GM23338 (cell line): Measurements from ENCODE around the gene LEAP2. TPM values are rescaled to one million over a fixed set of nuclear protein-coding genes. Genes with fewer than 3 reads are reported as not detected.

Source experiments
- ATAC-seq: fragments of 200-7000 bp; cut with Tn5 transposase; 3 replicates; pipeline ENCODE4 v1.9.1; 2020
- DNase-seq: peaks from one replicate; pipeline ENCODE4 v3.0.0-alpha.2; 2015; ENCODE audit warnings: low spot score
- H2AFZ ChIP-seq: fragments of 200-600 bp; sonication (generic); 2 replicates; pipeline ENCODE4 v1.8.0; 2016; ENCODE audit warnings: antibody characterized with exemption, mild to moderate bottlenecking, moderate library complexity
- H3F3A ChIP-seq: fragments of 200-600 bp; sonication (generic); replicated peaks from 2 replicates; pipeline ENCODE4 v1.8.0; 2017; ENCODE audit warnings: antibody characterized with exemption, mixed run types, low read depth
- H3K27ac ChIP-seq: fragments of 200-600 bp; sonication (generic); 2 replicates; pipeline ENCODE4 v1.6.1; 2016; ENCODE audit warnings: low read depth
- H3K27me3 ChIP-seq: fragments of 200-600 bp; sonication (generic); 2 replicates; pipeline ENCODE4 v1.8.0; 2016; ENCODE audit warnings: mild to moderate bottlenecking, mixed run types, moderate library complexity; ENCODE audit not compliant: insufficient read depth
- H3K36me3 ChIP-seq: fragments of 200-600 bp; sonication (generic); 2 replicates; pipeline ENCODE4 v1.8.0; 2016; ENCODE audit warnings: mild to moderate bottlenecking; ENCODE audit not compliant: insufficient read depth
- H3K4me1 ChIP-seq: fragments of 200-600 bp; sonication (generic); 2 replicates; pipeline ENCODE4 v1.8.0; 2016; ENCODE audit warnings: mild to moderate bottlenecking, moderate library complexity; ENCODE audit not compliant: insufficient read depth
- H3K4me2 ChIP-seq: fragments of 200-600 bp; sonication (generic); 2 replicates; pipeline ENCODE4 v1.7.1; 2017; ENCODE audit warnings: mixed run types
- H3K4me3 ChIP-seq: fragments of 200-600 bp; sonication (generic); 2 replicates; pipeline ENCODE4 v1.6.1; 2016; ENCODE audit warnings: mixed run types
- H3K79me2 ChIP-seq: fragments of 200-600 bp; sonication (generic); replicated peaks from 2 replicates; pipeline ENCODE4 v1.8.0; 2017; ENCODE audit warnings: mild to moderate bottlenecking; ENCODE audit not compliant: insufficient read depth
- H3K9me2 ChIP-seq: fragments of 200-600 bp; sonication (generic); 2 replicates; pipeline ENCODE4 v1.8.0; 2017; ENCODE audit not compliant: insufficient read depth
- H4K20me1 ChIP-seq: fragments of 200-600 bp; sonication (generic); replicated peaks from 2 replicates; pipeline ENCODE4 v1.8.0; 2017; ENCODE audit warnings: mild to moderate bottlenecking; ENCODE audit not compliant: insufficient read depth
- H3K27ac Mint-ChIP-seq: 2 replicates; pipeline ENCODE4 v1.8.0; 2020; ENCODE audit warnings: inconsistent platforms, mild to moderate bottlenecking, moderate library complexity, mixed read lengths
- H3K27me3 Mint-ChIP-seq: 3 replicates; pipeline ENCODE4 v1.8.0; 2022; ENCODE audit warnings: low read depth, mild to moderate bottlenecking, moderate library complexity, mixed read lengths, inconsistent platforms; ENCODE audit not compliant: insufficient read depth, poor library complexity
- H3K36me3 Mint-ChIP-seq: 3 replicates; pipeline ENCODE4 v1.8.0; 2021; ENCODE audit warnings: low read depth, mild to moderate bottlenecking, inconsistent platforms, moderate library complexity, mixed read lengths
- H3K4me1 Mint-ChIP-seq: 3 replicates; pipeline ENCODE4 v1.8.0; 2020; ENCODE audit warnings: mild to moderate bottlenecking, inconsistent platforms, mixed read lengths
- H3K4me3 Mint-ChIP-seq: 3 replicates; pipeline ENCODE4 v1.8.0; 2021; ENCODE audit warnings: moderate library complexity, mild to moderate bottlenecking, inconsistent platforms, mixed read lengths
- H3K9me3 Mint-ChIP-seq: 3 replicates; pipeline ENCODE4 v1.8.0; 2020; ENCODE audit warnings: moderate library complexity, mild to moderate bottlenecking, inconsistent platforms, mixed read lengths
- CREB1 ChIP-seq: fragments of 250-450 bp; sonication (Bioruptor Pico); IDR thresholded peaks from 2 replicates; pipeline ENCODE4 v1.5.0; 2020; ENCODE audit warnings: low read depth, mild to moderate bottlenecking, moderate library complexity
- CTCF ChIP-seq, 2 experiments: fragments of 200-600 bp in 1 of 2; sonication (generic) in 1 of 2; conservative IDR thresholded peaks; 2 replicates each; pipeline versions ENCODE4 v1.5.1 to v1.6.1; 2016 to 2017; ENCODE audit warnings: antibody characterized with exemption in 2 of 2, low read depth in 2 of 2, mild to moderate bottlenecking in 2 of 2, moderate library complexity in 1 of 2
- ETS1 ChIP-seq: IDR thresholded peaks from 2 replicates; pipeline ENCODE4 v1.6.1; 2016; ENCODE audit warnings: antibody characterized with exemption
- EZH2 ChIP-seq: fragments of 200-600 bp; sonication (generic); IDR thresholded peaks from one replicate; pipeline ENCODE4 v1.8.0; 2017; ENCODE audit warnings: antibody characterized with exemption, mild to moderate bottlenecking, low read depth; ENCODE audit not compliant: unreplicated experiment
- JUNB ChIP-seq: IDR thresholded peaks from one replicate; pipeline ENCODE4 v1.6.1; 2016; ENCODE audit warnings: antibody characterized with exemption; ENCODE audit not compliant: unreplicated experiment
- NANOG ChIP-seq: IDR thresholded peaks from 2 replicates; pipeline ENCODE4 v1.6.1; 2016; ENCODE audit warnings: antibody characterized with exemption, borderline replicate concordance
- POLR2AphosphoS5 ChIP-seq: IDR thresholded peaks from 2 replicates; pipeline ENCODE4 v1.6.1; 2016; ENCODE audit warnings: antibody characterized with exemption, low read depth
- REST ChIP-seq: IDR thresholded peaks from one replicate; pipeline ENCODE4 v1.6.1; 2018; ENCODE audit warnings: antibody characterized with exemption; ENCODE audit not compliant: unreplicated experiment
- STAT1 ChIP-seq: IDR thresholded peaks from one replicate; pipeline ENCODE4 v1.6.1; 2016; ENCODE audit warnings: antibody characterized with exemption; ENCODE audit not compliant: unreplicated experiment
- ZNF114 ChIP-seq: fragments of 250-450 bp; sonication (Bioruptor Pico); IDR thresholded peaks from 2 replicates; pipeline ENCODE4 v1.5.0; 2020; ENCODE audit warnings: mild to moderate bottlenecking, moderate library complexity
- polyA plus RNA-seq: library from polyadenylated mRNA; unstranded; fragments of >200 nt; fragmentation: Nextera tagmentation; extraction: Ambion mirVana; gene quantifications from 2 replicates; pipeline ENCODE4 v1.2.1, GENCODE V29; 2016
- total RNA-seq: library from RNA; depleted of rRNA; stranded (reverse); fragments of >200 nt; shearing (Covaris generic); gene quantifications from 2 replicates; pipeline ENCODE4 v1.2.3, GENCODE V29; 2014

The LEAP2 gene
- total and polyA plus RNA-seq, 2 experiments from 2014 or later, result 1.5 to 1.8 TPM

GRCh38 chr5:132889501-132889900 is 16.0 kb downstream of the LEAP2 start (continued):
- no peak for TF ChIP-seq CTCF (conservative IDR thresholded peaks at IDR 0.05; ENCODE audit: low read depth in 2 of 2)
- TF ChIP-seq POLR2AphosphoS5, result no peak
- no peak for TF ChIP-seq ETS1
- TF ChIP-seq STAT1, result no peak

GRCh38 chr5:132890817-132891216 is 17.3 kb downstream of the LEAP2 start:
- Histone ChIP-seq H3K9me2 (no peaks in the 10 kb centered on the region), H3K4me3 (no peak overlapping the region), H3K27me3 (no peaks in the 10 kb centered on the region), H3K79me2 (no peaks in the 10 kb centered on the region), H3K36me3 (peaks cover 62% of the 10 kb centered on the region), H3K27ac (no peak overlapping the region), H2AFZ (no peak overlapping the region), H4K20me1 (peaks cover 5% of the 10 kb centered on the region), H3K4me2 (no peak overlapping the region), H3K4me1 (no peaks in the 10 kb centered on the region), H3F3A (no peaks in the 10 kb centered on the region)
- H3K27ac Mint-ChIP-seq, result no peak overlapping the region
- no peak for DNase-seq
- no peak overlapping the region for H3K4me3 Mint-ChIP-seq
- no peaks in the 10 kb centered on the region for H3K27me3 Mint-ChIP-seq
- H3K9me3 Mint-ChIP-seq, result no peaks in the 10 kb centered on the region
- no peak for ATAC-seq
- H3K4me1 Mint-ChIP-seq, result no peaks in the 10 kb centered on the region
- peaks cover 68% of the 10 kb centered on the region for H3K36me3 Mint-ChIP-seq
- TF ChIP-seq ZNF114 (CRISPR knock-in tag) (no peak), NANOG (no peak), CTCF (conservative IDR thresholded peaks at IDR 0.05; ENCODE audit: low read depth in 2 of 2) (no peak), ETS1 (no peak), STAT1 (no peak), REST (no peak), CREB1 (CRISPR knock-in tag) (no peak), EZH2 (no peak), JUNB (no peak)
